ENCODE results near the gene NRG2. TPM values are rescaled to one million over a fixed set of nuclear protein-coding genes. Genes with fewer than 3 reads are reported as not detected.

NRG2 gene
- total RNA-seq, 1 donor from 2014 or later, result 14.5 TPM

GRCh38 chr5:139946440-139946839 lies 96.7 kb downstream of the NRG2 start:
- no peak for DNase-seq (ENCODE audit: low spot score)

- DNase-seq (ENCODE audit: low spot score), result no peak
Measured at GRCh38 chr5:139946006-139946405, 97.1 kb downstream of the NRG2 start.

GRCh38 chr5:139942243-139942642 lies 100.9 kb downstream of the NRG2 start:
- no peak for DNase-seq (ENCODE audit: low spot score)

- DNase-seq (ENCODE audit: low spot score), result no peak
Measured at GRCh38 chr5:139930406-139930805, 112.7 kb downstream of the NRG2 start.

GRCh38 chr5:139926797-139927503 lies 116.1 kb downstream of the NRG2 start:
- no peak for DNase-seq (ENCODE audit: low spot score)

GRCh38 chr5:139925650-139926640 lies 117.2 kb downstream of the NRG2 start:
- no peak for DNase-seq (ENCODE audit: low spot score)

GRCh38 chr5:139925216-139925562 lies 117.9 kb downstream of the NRG2 start:
- no peak for DNase-seq (ENCODE audit: low spot score)

GRCh38 chr5:139924294-139925215 lies 118.5 kb downstream of the NRG2 start:
- DNase-seq (ENCODE audit: low spot score), result no peak

GRCh38 chr5:139919308-139919707 lies 123.8 kb downstream of the NRG2 start:
- no peak for DNase-seq (ENCODE audit: low spot score)

GRCh38 chr5:139915834-139916233 lies 127.3 kb downstream of the NRG2 start:
- no peak for DNase-seq (ENCODE audit: low spot score)

- no peak for DNase-seq (ENCODE audit: low spot score)
Measured at GRCh38 chr5:139915266-139915665, 127.8 kb downstream of the NRG2 start.

- DNase-seq (ENCODE audit: low spot score), result no peak
Measured at GRCh38 chr5:139914218-139914807, 128.8 kb downstream of the NRG2 start.

- no peak for DNase-seq (ENCODE audit: low spot score)
Measured at GRCh38 chr5:139912804-139913203, 130.3 kb downstream of the NRG2 start.

- DNase-seq (ENCODE audit: low spot score), result no peak
Measured at GRCh38 chr5:139912158-139912557, 130.9 kb downstream of the NRG2 start.

- no peak for DNase-seq (ENCODE audit: low spot score)
Measured at GRCh38 chr5:139911425-139912120, 131.5 kb downstream of the NRG2 start.

GRCh38 chr5:139910901-139911300 lies 132.2 kb downstream of the NRG2 start:
- DNase-seq (ENCODE audit: low spot score), result no peak

GRCh38 chr5:139910036-139910435 lies 133.1 kb downstream of the NRG2 start:
- DNase-seq (ENCODE audit: low spot score), result no peak

GRCh38 chr5:139908749-139909148 lies 134.3 kb downstream of the NRG2 start:
- no peak for DNase-seq (ENCODE audit: low spot score)

GRCh38 chr5:139906661-139907060 lies 136.4 kb downstream of the NRG2 start:
- DNase-seq (ENCODE audit: low spot score), result no peak

GRCh38 chr5:139904816-139905661 lies 138.1 kb downstream of the NRG2 start:
- no peak for DNase-seq (ENCODE audit: low spot score)

Measured in mucosa of gallbladder (tissue), 1 donor.